Naive thymus-derived CD8-positive, alpha-beta T cell (primary cell): ENCODE measurements around the gene PEX26. TPM values are rescaled to one million over a fixed set of nuclear protein-coding genes. Genes with fewer than 3 reads are reported as not detected.

ENCODE experiments used
- ATAC-seq, 2 donors: fragments of 150-1000 bp; cut with Tn5 transposase in 1 of 2; sonication (Bioruptor Pico), chemical (Tn5 transposase) in 1 of 2; 1 replicate in 1 of 2; 2 replicates in 1 of 2; pipeline ENCODE4 v1.10.0; 2021; ENCODE audit warnings: mild to moderate bottlenecking in 2 of 2, moderate library complexity in 2 of 2
- POLR2A ChIA-PET: fragments of 350-600 bp; sonication (Branson Sonifier 250); formaldehyde crosslinking; loops from one replicate; lab custom pipeline; 2021; ENCODE audit warnings: antibody characterized with exemption; lab: Charles Lee
- DNase-seq, 10 donors: peaks; one replicate each; pipeline versions ENCODE4 v3.0.0 to v3.0.0-alpha.2; 2020 to 2022
- H3K27ac Mint-ChIP-seq, 10 donors: one replicate each; pipeline ENCODE4 v1.8.0; 2020 to 2022; ENCODE audit warnings: mild to moderate bottlenecking in 10 of 10, mixed read lengths in 10 of 10, moderate library complexity in 4 of 10, inconsistent platforms in 1 of 10
- H3K27me3 Mint-ChIP-seq, 5 donors: one replicate each; pipeline ENCODE4 v1.8.0; 2021 to 2022; ENCODE audit warnings: mixed read lengths in 5 of 5
- H3K36me3 Mint-ChIP-seq, 3 donors: one replicate each; pipeline ENCODE4 v1.8.0; 2020 to 2022; ENCODE audit warnings: mixed read lengths in 3 of 3, mild to moderate bottlenecking in 2 of 3, inconsistent platforms in 1 of 3
- H3K4me1 Mint-ChIP-seq, 4 donors: one replicate each; pipeline ENCODE4 v1.8.0; 2021 to 2022; ENCODE audit warnings: mixed read lengths in 4 of 4
- H3K4me3 Mint-ChIP-seq, 10 donors: one replicate each; pipeline ENCODE4 v1.8.0; 2020 to 2022; ENCODE audit warnings: mild to moderate bottlenecking in 10 of 10, mixed read lengths in 10 of 10, moderate library complexity in 6 of 10, inconsistent platforms in 1 of 10
- H3K9me3 Mint-ChIP-seq, 9 donors: one replicate each; pipeline ENCODE4 v1.8.0; 2020 to 2022; ENCODE audit warnings: mixed read lengths in 9 of 9, mild to moderate bottlenecking in 3 of 9, inconsistent platforms in 1 of 9, moderate library complexity in 1 of 9
- polyA plus RNA-seq, 3 donors: library from polyadenylated mRNA; unstranded; fragments of 300-500 nt; fragmentation: Illumina TruSeq; gene quantifications; one replicate each; pipeline ENCODE4 v1.2.3, GENCODE V29; 2021
- total RNA-seq, 8 experiments: library from RNA in 2 of 8; stranded (reverse) in 2 of 8; gene quantifications; one replicate each; pipeline ENCODE4 v1.2.3 and lab custom pipeline; 2021 to 2026

PEX26 gene
- total and polyA plus RNA-seq, 5 experiments from 2014 or later, result 2.6 to 41.2 (median 4.5) TPM

GRCh38 chr22:18110194-18110953, 32.6 kb downstream of the PEX26 start, which contains the start of gene TUBA8:
Gene TUBA8 (plus strand): TSS chr22:18110809. CDS start chr22:18110866, 57 bp downstream.
- Mint-ChIP-seq H3K4me3 (peak within 1 kb of the TSS; percentile 41 to 82 (median 70)), H3K27me3 (peaks cover 18 to 47% (median 31%) of the 10 kb centered on the region in 5 donors), H3K4me1 (peaks cover 21 to 38% (median 28%) of the 10 kb centered on the region in 4 donors), H3K9me3 (peaks cover 0 to 13% (median 3%) of the 10 kb centered on the region in 9 donors), H3K27ac (no peak within 1 kb of the TSS), H3K36me3 (peaks cover 5 to 13% (median 10%) of the 10 kb centered on the region in 3 donors)
- POLR2A ChIA-PET, result interaction anchor here (0.8 kb wide), 1 partner anchor 14 kb away, joined by 3 read pairs; no protein-coding TSS in a partner anchor
- DNase-seq (peak in 1 of 10 donors; percentile 25), ATAC-seq (peak; percentile 65 to 69)

- H3K27me3 Mint-ChIP-seq, result peaks cover 18 to 47% (median 31%) of the 10 kb centered on the region in 5 donors
- H3K36me3 Mint-ChIP-seq, result peaks cover 0 to 6% (median 4%) of the 10 kb centered on the region in 3 donors
- peak in 1 of 2 donors; percentile 8 for ATAC-seq
- peaks cover 21 to 38% (median 28%) of the 10 kb centered on the region in 4 donors for H3K4me1 Mint-ChIP-seq
- H3K4me3 Mint-ChIP-seq, result peak overlapping the region in 9 of 10 donors; percentile 26 to 63 (median 45)
- no peak for DNase-seq
- POLR2A ChIA-PET, result interaction anchor here (0.8 kb wide), 1 partner anchor 14 kb away, joined by 3 read pairs; no protein-coding TSS in a partner anchor
- peaks cover 0 to 7% (median 0%) of the 10 kb centered on the region in 9 donors for H3K9me3 Mint-ChIP-seq
- H3K27ac Mint-ChIP-seq, result no peak overlapping the region
Measured at GRCh38 chr22:18110954-18111758, 33.4 kb downstream of the PEX26 start.

- H3K27me3 Mint-ChIP-seq, result peaks cover 18 to 47% (median 31%) of the 10 kb centered on the region in 5 donors
- H3K36me3 Mint-ChIP-seq, result peaks cover 0 to 6% (median under 1%) of the 10 kb centered on the region in 3 donors
- DNase-seq (no peak), ATAC-seq (no peak)
- POLR2A ChIA-PET, result no interaction called here
- H3K4me1 Mint-ChIP-seq, result peaks cover 21 to 38% (median 28%) of the 10 kb centered on the region in 4 donors
- H3K9me3 Mint-ChIP-seq, result peaks cover 0 to 7% (median 0%) of the 10 kb centered on the region in 9 donors
- H3K4me3 Mint-ChIP-seq, result peak overlapping the region in 4 of 10 donors; percentile 18 to 63 (median 39)
- no peak overlapping the region for H3K27ac Mint-ChIP-seq
Measured at GRCh38 chr22:18111759-18112330, 34.1 kb downstream of the PEX26 start.

- peaks cover 0 to 5% (median 0%) of the 10 kb centered on the region in 9 donors for H3K9me3 Mint-ChIP-seq
- H3K4me1 Mint-ChIP-seq, result peaks cover 21 to 38% (median 28%) of the 10 kb centered on the region in 4 donors
- no peak for DNase-seq
- POLR2A ChIA-PET, result no interaction called here
- no peak overlapping the region for H3K4me3 Mint-ChIP-seq
- peaks cover 0 to 4% (median 0%) of the 10 kb centered on the region in 3 donors for H3K36me3 Mint-ChIP-seq
- peaks cover 16 to 47% (median 28%) of the 10 kb centered on the region in 5 donors for H3K27me3 Mint-ChIP-seq
- no peak overlapping the region for H3K27ac Mint-ChIP-seq
- no peak for ATAC-seq
Measured at GRCh38 chr22:18112440-18112839, 34.6 kb downstream of the PEX26 start.

GRCh38 chr22:18113680-18114394, 36.0 kb downstream of the PEX26 start:
- DNase-seq (no peak), ATAC-seq (peak in 1 of 2 donors; percentile 10)
- H3K9me3 Mint-ChIP-seq, result no peaks in the 10 kb centered on the region
- peak overlapping the region in 5 of 10 donors; percentile 12 to 65 (median 55) for H3K4me3 Mint-ChIP-seq
- H3K4me1 Mint-ChIP-seq, result peaks cover 21 to 38% (median 28%) of the 10 kb centered on the region in 4 donors
- H3K27ac Mint-ChIP-seq, result peak overlapping the region in 4 of 10 donors; percentile 12 to 69 (median 64)
- POLR2A ChIA-PET, result interaction anchor here (0.5 kb wide), 1 partner anchor 70 kb away, joined by 3 read pairs; no protein-coding TSS in a partner anchor
- peaks cover 16 to 45% (median 28%) of the 10 kb centered on the region in 5 donors for H3K27me3 Mint-ChIP-seq
- H3K36me3 Mint-ChIP-seq, result peaks cover 0 to 4% (median 0%) of the 10 kb centered on the region in 3 donors

GRCh38 chr22:18114495-18114894, 36.7 kb downstream of the PEX26 start:
- peak overlapping the region in 3 of 10 donors; percentile 12 to 69 (median 69) for H3K27ac Mint-ChIP-seq
- DNase-seq (no peak), ATAC-seq (no peak)
- H3K9me3 Mint-ChIP-seq, result no peaks in the 10 kb centered on the region
- POLR2A ChIA-PET, result no interaction called here
- peak overlapping the region in 5 of 10 donors; percentile 4 to 65 (median 52) for H3K4me3 Mint-ChIP-seq
- peaks cover 13 to 38% (median 25%) of the 10 kb centered on the region in 5 donors for H3K27me3 Mint-ChIP-seq
- H3K36me3 Mint-ChIP-seq, result peaks cover 0 to 4% (median 0%) of the 10 kb centered on the region in 3 donors
- peaks cover 22 to 37% (median 29%) of the 10 kb centered on the region in 4 donors for H3K4me1 Mint-ChIP-seq

- Mint-ChIP-seq H3K27me3 (peaks cover 8 to 32% (median 18%) of the 10 kb centered on the region in 5 donors), H3K4me3 (no peak overlapping the region), H3K27ac (no peak overlapping the region), H3K36me3 (peaks cover 0 to 4% (median 0%) of the 10 kb centered on the region in 3 donors), H3K9me3 (no peaks in the 10 kb centered on the region), H3K4me1 (peaks cover 18 to 35% (median 24%) of the 10 kb centered on the region in 4 donors)
- POLR2A ChIA-PET, result no interaction called here
- ATAC-seq (no peak), DNase-seq (no peak)
Measured at GRCh38 chr22:18114976-18115652, 37.3 kb downstream of the PEX26 start.

- Mint-ChIP-seq H3K4me1 (peaks cover 16 to 30% (median 20%) of the 10 kb centered on the region in 4 donors), H3K27me3 (peaks cover 8 to 24% (median 13%) of the 10 kb centered on the region in 5 donors), H3K9me3 (no peaks in the 10 kb centered on the region), H3K36me3 (peaks cover 0 to 4% (median 0%) of the 10 kb centered on the region in 3 donors), H3K4me3 (no peak overlapping the region), H3K27ac (peak overlapping the region in 2 of 10 donors; percentile 53 to 56)
- POLR2A ChIA-PET, result no interaction called here
- DNase-seq (no peak), ATAC-seq (no peak)
Measured at GRCh38 chr22:18115906-18116371, 38.1 kb downstream of the PEX26 start.

- H3K9me3 Mint-ChIP-seq, result no peaks in the 10 kb centered on the region
- POLR2A ChIA-PET, result no interaction called here
Measured at GRCh38 chr22:18116634-18117033, 38.8 kb downstream of the PEX26 start.

GRCh38 chr22:18118345-18118915, 40.6 kb downstream of the PEX26 start:
- ATAC-seq, result no peak
- Mint-ChIP-seq H3K27me3 (peaks cover 7 to 12% (median 7%) of the 10 kb centered on the region in 5 donors), H3K36me3 (peaks cover 0 to 4% (median 0%) of the 10 kb centered on the region in 3 donors), H3K4me3 (no peak overlapping the region), H3K9me3 (no peaks in the 10 kb centered on the region), H3K27ac (peak overlapping the region in 1 of 10 donors; percentile 48), H3K4me1 (peaks cover 13 to 27% (median 17%) of the 10 kb centered on the region in 4 donors)
- no peak for DNase-seq
- POLR2A ChIA-PET, result no interaction called here

More at GRCh38 chr22:18116634-18117033, 38.8 kb downstream of the PEX26 start:
- ATAC-seq (no peak), DNase-seq (no peak)
- peaks cover 0 to 4% (median 0%) of the 10 kb centered on the region in 3 donors for H3K36me3 Mint-ChIP-seq
- H3K27ac Mint-ChIP-seq, result no peak overlapping the region
- H3K4me3 Mint-ChIP-seq, result no peak overlapping the region
- peaks cover 7 to 17% (median 8%) of the 10 kb centered on the region in 5 donors for H3K27me3 Mint-ChIP-seq
- H3K4me1 Mint-ChIP-seq, result peaks cover 16 to 30% (median 18%) of the 10 kb centered on the region in 4 donors
